GM21723 (cell line): ENCODE measurements around the gene KCNA3.
"Not testable (repeated sequence)": the region's sequence is repeated elsewhere in the genome, so short reads cannot be mapped to it uniquely, and the experiment has no call there.

Experiments
- ATAC-seq: cut with Tn5 transposase; IDR thresholded peaks from one replicate; pipeline ENCODE4 v1.9.1; 2021; ENCODE audit warnings: mild to moderate bottlenecking, moderate library complexity; ENCODE audit not compliant: unreplicated experiment

KCNA3 gene

GRCh38 chr1:110680036-110680735, 5.4 kb upstream of the KCNA3 start:
- no peak for ATAC-seq

GRCh38 chr1:110677526-110677925, 2.8 kb upstream of the KCNA3 start:
- no peak for ATAC-seq

- no peak for ATAC-seq
Observed at GRCh38 chr1:110676970-110677369, 2.2 kb upstream of the KCNA3 start.

- ATAC-seq = no peak
Observed at GRCh38 chr1:110675060-110675791, 486 bp upstream of the KCNA3 start.

GRCh38 chr1:110673805-110674336, 869 bp downstream of the KCNA3 start:
- ATAC-seq = no peak

- no peak for ATAC-seq
Observed at GRCh38 chr1:110673197-110673701, 1.5 kb downstream of the KCNA3 start.

GRCh38 chr1:110672753-110673108, 2.0 kb downstream of the KCNA3 start:
- peak; percentile 59 for ATAC-seq

- ATAC-seq = no peak
Observed at GRCh38 chr1:110672001-110672752, 2.6 kb downstream of the KCNA3 start.

GRCh38 chr1:110671361-110671760, 3.4 kb downstream of the KCNA3 start:
- ATAC-seq = no peak

- no peak for ATAC-seq
Observed at GRCh38 chr1:110668549-110668948, 6.2 kb downstream of the KCNA3 start.

GRCh38 chr1:110667776-110668175, 7.0 kb downstream of the KCNA3 start:
- no peak for ATAC-seq

GRCh38 chr1:110663241-110663640, 11.5 kb downstream of the KCNA3 start:
- no peak for ATAC-seq

GRCh38 chr1:110659559-110659958, 15.2 kb downstream of the KCNA3 start:
- ATAC-seq = not testable (repeated sequence)

- no peak for ATAC-seq
Observed at GRCh38 chr1:110657351-110657750, 17.4 kb downstream of the KCNA3 start.

GRCh38 chr1:110650609-110651008, 24.1 kb downstream of the KCNA3 start:
- ATAC-seq = no peak

- no peak for ATAC-seq
Observed at GRCh38 chr1:110648417-110648816, 26.3 kb downstream of the KCNA3 start.

- no peak for ATAC-seq
Observed at GRCh38 chr1:110647254-110647891, 27.4 kb downstream of the KCNA3 start.

- no peak for ATAC-seq
Observed at GRCh38 chr1:110645821-110646735, 28.7 kb downstream of the KCNA3 start.

- no peak for ATAC-seq
Observed at GRCh38 chr1:110645211-110645610, 29.5 kb downstream of the KCNA3 start.
